Body of pancreas (tissue), 4 donors: ENCODE results near the gene PSIP1. TPM values are rescaled to one million over a fixed set of nuclear protein-coding genes. Genes with fewer than 3 reads are reported as not detected.

ENCODE experiments used
- ATAC-seq: fragments of 150-250 bp; one replicate; pipeline ENCODE4 v1.9.1; 2016
- DNase-seq, 4 donors: peaks; one replicate each; pipeline ENCODE4 v3.0.0-alpha.2; 2019
- H3K27ac ChIP-seq, 4 donors: fragments of 200-600 bp; sonication (generic); 1 replicate in 3 of 4; 2 replicates in 1 of 4; pipeline versions ENCODE4 v1.5.1 to v1.6.1; 2016 to 2019; ENCODE audit warnings: mild to moderate bottlenecking in 1 of 4, mixed read lengths in 1 of 4, moderate library complexity in 1 of 4
- H3K27me3 ChIP-seq, 2 donors: fragments of 200-600 bp; sonication (generic); one replicate each; pipeline ENCODE4 v1.6.0; 2016; ENCODE audit warnings: mild to moderate bottlenecking in 1 of 2
- H3K36me3 ChIP-seq, 2 donors: fragments of 200-600 bp; sonication (generic); replicated peaks in 1 of 2; 2 replicates each; pipeline ENCODE4 v1.5.1; 2016; ENCODE audit warnings: low read depth in 2 of 2; ENCODE audit not compliant: insufficient read depth in 1 of 2
- H3K4me1 ChIP-seq: fragments of 200-600 bp; sonication (generic); one replicate; pipeline ENCODE4 v1.6.0; 2016
- H3K4me3 ChIP-seq, 2 donors: fragments of 200-600 bp; sonication (generic); 1 replicate in 1 of 2; 2 replicates in 1 of 2; pipeline ENCODE4 v1.5.1; 2016 to 2019
- H3K9me3 ChIP-seq, 3 donors: fragments of 200-600 bp; sonication (generic); 1 replicate in 2 of 3; 2 replicates in 1 of 3; pipeline ENCODE4 v1.5.1; 2016
- CTCF ChIP-seq, 7 experiments: fragments of 450-650 bp in 4 of 7; fragments of 200-600 bp in 3 of 7; sonication (generic) in 3 of 7; IDR thresholded peaks; one replicate each; pipeline ENCODE4 v1.5.1; 2016 to 2019; ENCODE audit warnings: antibody characterized with exemption in 7 of 7
- POLR2A ChIP-seq, 3 donors: fragments of 450-650 bp; IDR thresholded peaks; one replicate each; pipeline ENCODE4 v1.6.1; 2016; ENCODE audit warnings: antibody characterized with exemption in 3 of 3, mild to moderate bottlenecking in 2 of 3
- WGBS, 2 donors: methylation state at CpG; one replicate each; pipeline ENCODE4 v1.1.5; 2017; 5-methylcytosine and 5-hydroxymethylcytosine counted together
- intact Hi-C: fragments of 100-400 bp; cut with DNase I; formaldehyde crosslinking; loops from one replicate; pipeline ENCODE4 v1.15.1; 2023
- total RNA-seq, 2 donors: library from RNA; depleted of rRNA; stranded (reverse); fragments of >200 nt; gene quantifications; one replicate each; pipeline ENCODE4 v1.1.0, GENCODE V29; 2016

PSIP1 gene
- total RNA-seq, 2 donors from 2014 or later, result 21.5 to 25.7 TPM

DNA sequence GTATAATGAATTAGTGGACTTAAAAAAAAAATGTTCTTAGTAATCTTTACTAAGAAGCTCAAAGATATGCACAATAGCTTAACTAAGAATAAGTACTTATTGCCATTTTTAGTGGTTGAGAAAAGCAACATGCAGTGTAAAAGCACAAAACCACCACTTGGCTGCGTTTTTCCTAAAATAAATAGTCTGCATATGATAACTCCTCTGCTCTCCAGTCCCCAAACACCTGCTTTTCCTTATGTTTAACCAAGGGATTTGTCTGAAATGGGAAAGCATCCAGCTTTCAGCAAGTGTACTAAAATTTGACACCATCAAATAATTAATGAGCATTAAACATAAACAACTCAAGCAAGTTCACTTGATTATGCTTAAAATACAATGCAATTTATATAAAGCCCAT lies 41.4 kb downstream of the PSIP1 start:
- WGBS, 2 donors, result 28 to 36% methylated on average over 1 of the region's 1 CpG
- ATAC-seq (no peak), DNase-seq (no peak)
- intact Hi-C loops, result no loop called here
- TF ChIP-seq CTCF (IDR thresholded peaks at IDR 0.05) (peak in 2 of 7 experiments; percentile 12 to 23), POLR2A (IDR thresholded peaks at IDR 0.05) (no peak)
- Histone ChIP-seq H3K27me3 (no peaks in the 10 kb centered on the region), H3K36me3 (peaks cover 0 to 6% of the 10 kb centered on the region in 2 donors), H3K9me3 (no peaks in the 10 kb centered on the region), H3K4me3 (no peak overlapping the region), H3K27ac (no peak overlapping the region), H3K4me1 (peaks cover 21% of the 10 kb centered on the region)

DNA sequence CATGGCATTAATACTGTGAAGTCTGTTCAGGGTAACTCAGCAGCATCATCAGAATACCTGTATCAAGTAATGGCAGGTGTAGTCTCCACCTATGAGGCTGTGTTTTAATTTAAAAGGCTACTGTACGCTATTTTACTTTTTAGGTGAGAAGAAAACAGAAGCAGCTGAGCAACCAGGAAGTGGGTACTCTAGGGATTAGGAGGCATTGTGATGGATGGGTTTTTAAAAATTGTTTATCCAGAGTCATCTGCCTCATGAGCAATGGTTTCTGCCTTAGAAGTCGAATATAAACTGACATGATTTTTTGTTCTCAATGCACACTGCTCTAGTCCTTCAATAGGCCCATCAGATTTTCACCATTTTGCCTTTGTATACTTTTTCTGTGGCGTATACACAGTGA lies 42.6 kb downstream of the PSIP1 start:
- Histone ChIP-seq H3K4me3 (no peak overlapping the region), H3K36me3 (peaks cover 0 to 6% of the 10 kb centered on the region in 2 donors), H3K27me3 (no peaks in the 10 kb centered on the region), H3K4me1 (peaks cover 21% of the 10 kb centered on the region), H3K9me3 (no peaks in the 10 kb centered on the region), H3K27ac (no peak overlapping the region)
- TF ChIP-seq POLR2A (IDR thresholded peaks at IDR 0.05) (no peak), CTCF (IDR thresholded peaks at IDR 0.05) (no peak)
- intact Hi-C loops, result no loop called here
- DNase-seq (no peak), ATAC-seq (no peak)
- WGBS, 2 donors, result 69 to 87% methylated on average over 3 of the region's 3 CpGs

DNA sequence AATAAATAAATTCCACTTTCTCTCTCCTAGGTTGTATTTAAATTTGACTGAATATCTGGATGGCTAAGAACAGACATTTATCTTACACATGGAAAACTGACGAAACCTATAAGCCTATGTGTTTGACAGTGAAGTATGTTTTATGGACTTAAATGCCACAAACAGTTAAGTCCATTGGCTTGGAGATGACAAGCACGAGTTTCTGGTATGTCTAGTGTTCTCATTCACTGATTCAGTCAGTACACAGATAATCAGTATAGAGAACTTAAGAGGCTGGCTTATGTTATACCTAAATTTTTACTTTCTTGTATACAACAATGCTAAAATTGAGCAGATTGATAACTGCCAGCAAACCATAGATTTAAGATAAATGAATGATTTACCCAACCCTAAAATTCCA lies 49.2 kb downstream of the PSIP1 start:
- no peak for ATAC-seq
- no peak overlapping the region for H3K27ac ChIP-seq
- H3K36me3 ChIP-seq, result peaks cover 0 to 15% of the 10 kb centered on the region in 2 donors
- DNase-seq, result no peak
- H3K9me3 ChIP-seq, result no peaks in the 10 kb centered on the region
- H3K27me3 ChIP-seq, result no peaks in the 10 kb centered on the region
- 55 to 63% methylated on average over 2 of the region's 2 CpGs for WGBS, 2 donors
- intact Hi-C loops, result no loop called here
- H3K4me3 ChIP-seq, result no peak overlapping the region
- TF ChIP-seq CTCF (IDR thresholded peaks at IDR 0.05), result no peak
- TF ChIP-seq POLR2A (IDR thresholded peaks at IDR 0.05), result no peak
- H3K4me1 ChIP-seq, result no peaks in the 10 kb centered on the region

GRCh38 chr9:15461056-15461455 lies 49.7 kb downstream of the PSIP1 start:
- no peak for DNase-seq
- H3K4me1 ChIP-seq, result no peaks in the 10 kb centered on the region
- ATAC-seq, result no peak
- H3K27ac ChIP-seq, result no peak overlapping the region
- TF ChIP-seq CTCF (IDR thresholded peaks at IDR 0.05) (no peak), POLR2A (IDR thresholded peaks at IDR 0.05) (no peak)
- intact Hi-C loops, result no loop called here
- H3K36me3 ChIP-seq, result peaks cover 0 to 15% of the 10 kb centered on the region in 2 donors
- H3K4me3 ChIP-seq, result no peak overlapping the region
- 95% methylated on average over 8 of the region's 8 CpGs for WGBS, 2 donors
- H3K9me3 ChIP-seq, result no peaks in the 10 kb centered on the region
- no peaks in the 10 kb centered on the region for H3K27me3 ChIP-seq

- peaks cover 0 to 7% of the 10 kb centered on the region in 2 donors for H3K36me3 ChIP-seq
- WGBS, 2 donors, result 82 to 83% methylated on average over 5 of the region's 5 CpGs
- DNase-seq, result no peak
These were observed 56.8 kb downstream of the PSIP1 start for GRCh38 chr9:15453956-15454355.

More at GRCh38 chr9:15453956-15454355, 56.8 kb downstream of the PSIP1 start:
- Histone ChIP-seq H3K27me3 (no peaks in the 10 kb centered on the region), H3K4me1 (no peaks in the 10 kb centered on the region), H3K9me3 (no peaks in the 10 kb centered on the region), H3K27ac (no peak overlapping the region), H3K4me3 (no peak overlapping the region)
- intact Hi-C loops, result no loop called here
- no peak for ATAC-seq
- TF ChIP-seq POLR2A (IDR thresholded peaks at IDR 0.05) (no peak), CTCF (IDR thresholded peaks at IDR 0.05) (no peak)
